GM18517 (cell line): ENCODE data around the gene MAST4.
A peak's percentile ranks its signal among the peaks of the same experiment; 100 is the strongest.
"Not testable (repeated sequence)": the region's sequence is repeated elsewhere in the genome, so short reads cannot be mapped to it uniquely, and the experiment has no call there.

Experiments used
- ATAC-seq: cut with Tn5 transposase; IDR thresholded peaks from one replicate; pipeline ENCODE4 v1.9.1; 2021; ENCODE audit warnings: mild to moderate bottlenecking, moderate library complexity; ENCODE audit not compliant: unreplicated experiment

Gene MAST4

DNA sequence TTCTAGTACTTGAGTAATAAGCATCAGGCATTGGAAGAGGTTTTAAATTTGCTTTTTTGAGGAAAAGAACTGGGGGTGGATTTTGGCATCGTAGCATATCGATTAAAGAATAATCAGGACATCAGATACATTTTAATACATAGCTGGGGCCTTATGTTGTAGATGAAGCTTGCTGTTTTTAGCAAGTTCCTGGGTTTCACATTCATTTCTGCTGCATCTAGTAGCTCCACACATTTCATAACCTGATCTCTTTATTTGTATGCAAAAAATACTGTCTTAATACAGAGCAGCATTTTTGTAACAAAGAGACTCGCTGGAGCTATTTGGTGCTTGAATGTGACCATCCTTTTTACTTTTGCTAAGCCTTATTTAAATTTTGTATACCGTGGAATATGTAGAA is 571.9 kb downstream of the MAST4 start:
- no peak for ATAC-seq

DNA sequence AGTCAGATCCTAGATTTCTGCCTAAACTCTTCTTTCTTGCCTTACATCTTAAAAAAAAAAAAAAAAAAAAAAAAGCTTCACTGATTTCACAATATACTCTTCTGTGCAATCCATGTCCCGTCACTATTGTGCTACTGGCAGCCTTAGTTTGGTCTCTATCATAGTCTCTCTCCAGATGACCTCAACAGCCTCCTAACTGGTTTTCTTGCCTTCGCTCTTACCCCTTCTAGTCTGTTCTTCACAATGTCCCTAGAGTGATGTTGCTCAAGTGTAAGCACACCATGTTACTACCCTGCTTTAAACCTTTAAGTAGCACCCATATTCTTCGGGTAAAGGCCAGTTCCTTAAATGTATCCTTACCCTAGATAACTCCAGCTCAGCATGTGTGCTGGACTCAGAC is 574.6 kb downstream of the MAST4 start:
- ATAC-seq = no peak

DNA sequence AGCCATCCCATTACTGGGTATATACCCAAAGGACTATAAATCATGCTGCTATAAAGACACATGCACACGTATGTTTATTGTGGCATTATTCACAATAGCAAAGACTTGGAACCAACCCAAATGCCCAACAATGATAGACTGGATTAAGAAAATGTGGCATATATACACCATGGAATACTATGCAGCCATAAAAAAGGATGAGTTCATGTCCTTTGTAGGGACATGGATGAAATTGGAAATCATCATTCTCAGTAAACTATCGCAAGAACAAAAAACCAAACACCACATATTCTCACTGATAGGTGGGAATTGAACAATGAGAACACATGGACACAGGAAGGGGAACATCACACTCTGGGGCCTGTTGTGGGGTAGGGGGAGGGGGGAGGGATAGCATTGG is 577.2 kb downstream of the MAST4 start:
- not testable (repeated sequence) for ATAC-seq

DNA sequence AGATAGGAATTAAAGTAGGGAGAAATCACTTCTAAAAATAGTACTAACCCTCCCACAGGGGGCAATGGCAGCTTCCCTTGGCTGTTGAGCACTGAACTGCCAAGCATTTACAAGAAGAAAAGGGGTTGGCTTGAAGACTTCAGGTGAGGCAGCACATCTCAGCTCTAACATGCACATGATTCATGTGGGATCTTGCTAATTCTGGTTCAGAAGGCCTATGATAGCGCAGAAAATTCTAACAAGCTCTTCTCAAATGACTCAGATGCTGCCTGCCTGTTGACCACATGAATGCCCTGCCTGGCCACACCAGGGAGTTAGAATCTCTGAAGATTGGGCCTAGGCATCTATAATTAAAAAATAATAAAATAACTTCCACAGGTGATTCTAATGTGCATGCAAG is 577.8 kb downstream of the MAST4 start:
- ATAC-seq = no peak

DNA sequence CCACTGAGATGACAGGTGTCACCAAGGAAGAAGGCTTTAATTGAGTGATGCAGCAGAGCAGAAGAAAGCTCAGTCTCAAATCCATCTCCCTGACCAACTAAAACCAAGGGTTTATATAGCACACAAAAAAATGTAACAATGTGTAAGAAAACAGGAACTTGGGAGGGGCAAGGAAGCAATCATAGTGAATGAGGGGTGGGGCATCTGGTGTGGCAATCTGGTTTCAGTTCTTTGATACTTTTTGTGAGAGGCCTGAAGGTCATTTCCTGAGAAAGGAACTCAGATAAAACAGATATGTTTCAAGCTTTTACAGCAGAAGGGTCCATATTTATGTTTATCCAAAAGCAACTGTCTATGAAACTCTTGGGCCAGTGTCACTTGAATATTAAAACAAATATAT is 580.7 kb downstream of the MAST4 start:
- no peak for ATAC-seq

DNA sequence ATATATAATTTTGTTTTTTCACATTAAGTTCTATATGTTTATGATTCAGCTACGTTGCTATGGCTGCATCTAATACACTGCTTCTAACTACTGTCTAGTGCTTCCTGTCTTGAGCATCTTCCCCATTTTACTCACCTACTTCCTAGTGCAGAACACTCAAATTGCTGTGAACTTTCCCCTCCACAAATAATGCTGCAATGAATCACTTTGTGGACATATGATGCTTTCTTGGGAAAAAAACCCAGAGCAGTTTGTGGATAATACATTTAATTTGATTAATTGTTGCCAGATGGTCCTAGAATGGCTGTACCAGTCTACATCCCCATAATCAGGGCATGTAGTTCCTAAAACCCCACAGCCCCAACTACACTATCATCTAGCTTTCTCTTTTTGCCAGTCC is 581.9 kb downstream of the MAST4 start:
- ATAC-seq = no peak

DNA sequence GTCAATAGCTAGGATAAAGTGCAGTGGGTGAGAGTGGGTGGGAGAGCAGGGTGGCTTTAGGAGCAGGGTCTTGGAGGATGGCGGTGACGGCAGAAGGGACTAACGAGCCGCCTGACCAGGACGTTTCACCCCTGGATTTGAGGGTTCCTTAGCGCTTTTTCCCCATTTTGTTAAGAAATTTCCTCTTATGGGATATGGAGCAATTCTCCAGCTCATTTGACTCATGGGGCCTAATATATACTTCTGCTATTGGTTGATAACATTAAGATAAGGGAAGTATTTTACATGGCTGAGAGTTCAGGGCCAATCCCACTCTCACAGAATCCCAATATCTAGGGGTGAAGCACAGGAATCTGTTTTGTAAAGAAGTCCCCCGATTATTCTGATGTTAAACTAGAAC is 582.8 kb downstream of the MAST4 start:
- ATAC-seq = no peak

DNA sequence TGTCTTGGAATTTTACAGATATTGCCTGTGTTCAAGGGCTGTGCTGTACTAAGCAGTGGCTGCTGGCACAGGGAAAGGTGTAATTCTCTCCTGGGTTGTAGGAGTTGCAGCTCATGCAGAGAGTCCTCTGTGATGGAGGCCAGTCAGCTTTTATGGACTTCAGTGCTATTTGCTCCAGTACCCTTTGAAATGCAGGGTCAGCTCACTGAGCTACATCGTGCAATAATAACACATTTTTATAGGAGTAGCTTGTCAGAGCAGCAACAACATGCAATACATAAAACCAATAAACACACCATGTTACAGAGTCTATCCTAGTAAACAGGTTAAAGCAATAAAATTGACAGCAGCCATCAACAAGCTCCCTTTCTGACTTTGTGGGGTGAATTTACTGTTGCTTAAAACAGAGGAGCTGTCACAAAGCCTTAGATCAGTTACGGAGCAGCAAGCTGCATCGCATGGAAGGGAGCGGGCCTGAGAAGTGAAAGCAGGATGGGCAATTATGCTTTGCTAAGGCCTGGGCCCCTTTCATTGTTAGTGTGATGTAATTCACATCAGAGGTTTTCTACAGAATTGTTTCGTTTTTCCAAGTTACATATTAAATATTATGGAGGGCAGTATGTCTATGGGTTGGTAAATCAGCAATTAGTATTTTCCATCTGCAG is 583.6 kb downstream of the MAST4 start:
- ATAC-seq = no peak

DNA sequence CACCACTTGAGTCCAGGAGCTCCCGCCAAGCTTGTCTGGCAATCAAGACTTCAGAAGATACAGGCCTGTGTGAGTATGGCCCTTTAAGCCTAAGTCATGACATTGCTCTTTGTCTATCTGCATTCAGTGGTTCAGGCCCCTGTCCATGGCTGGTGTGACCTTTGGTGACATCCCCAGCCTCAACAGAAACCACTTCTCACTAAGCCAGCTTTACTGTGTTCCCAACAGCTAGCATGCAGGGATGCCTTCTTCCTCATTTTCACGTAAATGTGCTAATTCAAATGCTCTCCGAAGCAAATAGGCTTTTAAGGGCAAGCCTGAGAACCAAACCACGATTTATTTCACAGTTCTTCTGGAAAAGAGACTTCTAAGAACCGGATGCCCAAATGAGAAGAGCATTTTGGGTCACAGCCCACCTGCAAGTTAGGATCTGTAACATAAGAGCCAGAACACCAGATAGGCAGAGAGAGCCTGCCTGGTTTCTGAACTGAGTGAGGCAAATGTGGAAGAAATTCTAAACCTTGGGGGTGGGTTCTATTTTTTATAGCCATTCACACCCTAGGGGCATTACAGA is 585.5 kb downstream of the MAST4 start:
- ATAC-seq = no peak

DNA sequence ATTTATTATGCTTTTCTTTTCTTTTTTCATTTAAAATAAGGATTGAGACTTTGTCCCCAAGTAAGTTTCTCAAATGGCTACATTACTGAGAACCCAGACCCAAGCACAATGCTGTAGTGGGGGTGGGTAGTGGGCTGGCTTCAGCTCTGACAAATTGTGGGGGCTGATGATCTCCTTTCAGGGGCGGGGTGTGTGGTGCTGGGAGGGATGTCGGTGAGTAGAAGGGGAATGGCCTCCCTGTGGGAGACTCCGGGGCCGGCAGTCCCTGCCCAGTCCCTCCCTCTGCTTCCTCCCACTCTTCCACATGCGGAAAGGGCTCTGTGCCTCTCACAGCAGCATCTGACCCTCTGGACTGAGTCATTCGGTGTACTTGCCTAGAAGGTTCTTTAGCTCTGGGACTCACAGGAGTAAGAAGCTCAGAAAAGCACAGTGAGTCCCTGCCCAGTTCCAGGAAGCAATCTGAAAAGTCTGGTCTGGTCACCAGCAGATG is 586.2 kb downstream of the MAST4 start:
- ATAC-seq = no peak

DNA sequence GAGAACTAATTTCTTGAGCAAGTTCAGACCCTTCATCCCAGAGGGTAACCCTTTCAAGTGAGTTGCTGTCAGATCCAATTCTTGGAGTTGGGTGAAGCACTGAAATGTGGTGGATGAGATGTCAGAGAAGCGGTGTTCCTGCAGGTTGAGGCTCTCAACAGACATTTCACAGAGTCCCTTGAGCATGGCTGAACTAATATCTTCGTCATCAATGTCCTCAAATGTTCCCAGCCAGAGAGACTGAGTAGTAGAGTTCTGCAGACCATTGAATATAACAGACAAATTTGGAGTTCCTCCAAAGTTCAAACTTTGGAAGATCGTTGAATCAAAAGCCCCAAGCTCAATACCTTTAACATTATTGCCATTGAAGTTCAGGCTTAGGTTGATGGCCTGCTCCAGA is 587.7 kb downstream of the MAST4 start:
- no peak for ATAC-seq

DNA sequence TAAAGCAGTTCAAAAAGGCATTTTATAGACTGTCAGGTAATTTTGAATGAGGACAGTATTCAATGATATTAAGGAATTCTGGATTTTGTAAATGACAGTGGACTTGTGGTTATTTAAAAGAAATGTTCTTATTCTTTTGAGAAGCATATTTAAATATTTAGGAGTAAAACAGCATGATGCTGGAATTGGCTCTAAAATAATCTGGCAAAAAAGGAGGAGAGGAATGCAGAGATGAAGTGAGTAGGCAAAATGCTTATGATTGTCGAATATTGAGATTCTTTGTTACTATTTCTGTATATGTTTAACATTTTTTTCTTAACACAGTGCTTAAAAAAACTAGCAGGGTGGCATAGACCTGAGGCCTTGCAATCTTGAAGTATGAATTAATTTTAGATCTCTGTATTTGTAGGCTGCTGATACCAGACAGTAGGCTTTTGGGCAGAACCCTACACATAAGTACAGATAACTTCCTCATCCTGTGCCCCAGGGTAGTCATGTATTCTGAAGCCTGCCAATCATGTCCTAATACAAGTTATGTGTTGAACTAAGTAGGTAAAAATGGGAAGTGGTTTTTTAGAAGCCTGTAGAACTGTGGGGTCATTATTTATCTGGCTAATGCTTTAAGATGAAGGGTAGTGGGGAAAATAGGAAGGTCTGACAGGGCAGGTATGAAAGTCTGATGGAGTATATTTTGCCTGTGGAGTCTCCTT is 591.0 kb downstream of the MAST4 start:
- peak; percentile 75 for ATAC-seq

DNA sequence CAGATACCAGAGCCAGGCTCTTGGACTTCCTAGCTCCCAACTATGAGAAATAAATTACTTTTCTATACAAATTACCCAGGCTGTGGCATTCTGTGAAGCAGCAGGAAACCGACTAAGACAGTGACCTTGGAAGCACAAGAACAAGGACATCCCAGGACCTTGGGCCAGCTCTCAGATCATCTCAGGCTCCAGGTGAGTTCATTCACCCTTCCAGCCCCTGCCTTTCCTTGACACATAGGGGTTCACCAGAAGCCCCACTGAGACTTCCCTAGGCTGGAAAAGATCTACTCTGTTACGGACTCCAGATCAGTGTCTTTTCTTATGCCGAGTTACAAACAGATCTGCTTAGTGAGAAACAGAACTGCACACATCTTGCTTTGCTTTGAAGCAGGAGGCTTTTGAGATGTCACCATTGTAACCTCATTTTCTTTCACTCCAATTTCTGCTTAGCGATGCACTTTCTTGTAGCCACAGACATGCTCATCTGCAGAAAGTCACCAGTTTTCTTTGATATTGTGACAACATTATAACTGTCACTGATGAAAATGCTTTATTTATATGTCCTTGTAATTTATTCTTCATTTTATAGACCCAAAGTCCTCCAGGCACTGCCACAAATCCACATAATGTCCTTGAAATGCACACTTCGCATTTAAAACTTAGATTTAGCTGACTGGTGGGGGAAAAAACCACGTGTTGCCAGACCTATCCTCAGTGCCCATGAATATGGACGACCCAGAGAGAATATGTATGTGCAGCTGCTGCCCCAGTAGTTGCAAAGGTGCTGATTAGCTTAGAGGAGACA is 592.3 kb downstream of the MAST4 start:
- ATAC-seq = no peak

DNA sequence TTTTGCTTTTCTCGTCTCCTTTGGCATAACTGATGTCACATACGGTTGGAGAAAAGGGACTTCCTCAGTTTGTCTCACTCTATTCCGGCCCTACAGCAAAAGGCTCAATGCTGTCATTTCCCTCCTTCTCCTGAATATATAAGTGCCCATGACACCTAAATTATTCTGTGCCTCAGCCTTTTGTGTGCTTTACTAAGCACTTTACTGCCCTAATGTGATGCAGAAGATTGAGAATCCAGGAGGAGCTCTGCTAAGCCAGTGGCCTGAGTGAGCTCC is 592.8 kb downstream of the MAST4 start:
- ATAC-seq = no peak

DNA sequence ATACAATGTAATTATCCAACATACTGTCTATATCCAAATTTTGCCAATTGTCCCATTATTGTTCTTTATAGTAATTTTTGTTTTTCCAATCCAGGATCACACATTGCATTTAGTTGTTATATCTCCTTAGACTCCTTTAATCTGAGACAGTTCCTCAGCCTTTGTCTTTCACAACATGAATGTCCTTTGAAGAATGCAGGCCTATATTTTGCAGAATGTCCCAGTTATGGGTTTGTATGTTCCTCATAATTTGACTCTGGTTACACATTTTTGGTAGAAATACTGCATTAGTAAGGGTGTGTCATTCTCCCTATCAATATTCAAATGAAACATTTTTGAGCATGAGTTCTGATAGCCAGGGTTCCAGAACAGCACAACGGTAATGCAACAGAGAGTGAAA is 593.7 kb downstream of the MAST4 start:
- ATAC-seq = no peak

DNA sequence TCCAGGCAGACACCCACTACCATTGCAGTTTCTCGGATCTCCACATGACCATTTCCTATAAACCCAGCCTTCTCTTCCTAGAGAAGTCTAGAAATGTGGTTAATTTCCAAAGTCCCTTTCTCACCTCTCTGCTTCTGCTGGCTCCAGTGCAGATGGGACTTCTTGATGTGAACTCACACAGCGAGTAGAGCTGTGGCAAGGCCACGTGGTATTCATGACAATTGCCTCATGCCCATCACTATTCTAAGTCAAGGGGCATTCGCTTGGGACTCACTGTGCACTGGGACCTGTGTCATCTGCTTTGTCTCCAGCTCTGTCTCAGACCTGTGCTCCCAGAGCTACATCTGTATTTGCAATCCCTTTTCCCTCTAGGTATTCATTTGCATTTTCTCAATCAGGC is 594.2 kb downstream of the MAST4 start:
- no peak for ATAC-seq

DNA sequence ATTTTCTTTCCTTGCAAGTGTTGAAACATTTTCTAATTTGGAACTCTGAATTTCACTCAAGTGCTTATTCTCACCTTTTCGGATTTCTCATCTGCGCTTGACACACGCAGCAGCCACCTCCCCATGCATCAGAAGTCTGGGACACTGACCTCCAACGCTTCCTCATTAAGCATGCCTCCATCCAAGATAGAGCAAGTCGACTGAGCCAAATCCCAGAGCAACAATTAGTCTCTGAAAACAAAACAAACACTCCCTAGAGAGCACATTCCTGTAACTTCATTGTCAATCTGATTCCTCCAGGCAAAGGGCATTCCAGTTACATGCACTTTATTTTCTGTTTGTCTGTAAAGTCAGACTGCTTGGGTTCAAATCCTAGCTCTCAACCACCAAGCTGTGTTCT is 594.7 kb downstream of the MAST4 start:
- ATAC-seq = no peak

DNA sequence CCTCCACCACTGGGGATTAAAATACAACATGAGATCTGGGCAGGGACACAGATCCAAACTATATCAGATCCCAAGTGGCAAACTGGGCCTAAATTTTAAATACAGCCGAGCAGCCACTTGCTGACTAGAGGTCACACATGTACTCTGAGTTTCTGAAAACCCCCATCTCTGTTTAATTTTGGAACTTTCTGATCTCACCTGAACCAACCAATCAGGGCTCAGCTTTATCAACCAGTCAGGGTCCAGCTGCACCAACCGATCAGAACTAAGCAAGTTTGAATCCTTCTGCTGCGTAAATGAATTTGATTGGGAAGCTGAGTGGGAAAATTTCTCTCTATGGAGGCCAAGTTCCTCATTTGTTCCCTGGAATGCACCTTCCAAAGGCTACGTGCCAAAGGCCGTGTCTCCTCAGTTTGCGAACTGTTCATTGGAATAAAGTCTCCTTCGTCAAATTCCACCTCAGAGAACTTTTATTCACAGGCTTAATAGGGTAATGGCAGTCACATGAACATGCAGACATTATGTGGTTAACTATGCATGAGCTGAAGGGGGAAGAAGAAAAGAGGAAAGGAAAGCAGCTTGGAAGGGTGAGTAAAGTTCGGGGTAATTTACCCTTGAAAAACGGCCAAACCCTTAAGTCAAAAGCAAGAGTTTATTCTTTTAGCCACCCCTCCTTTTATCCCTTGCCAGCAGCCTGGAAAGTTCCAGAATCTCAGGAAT is 596.7 kb downstream of the MAST4 start:
- no peak for ATAC-seq

DNA sequence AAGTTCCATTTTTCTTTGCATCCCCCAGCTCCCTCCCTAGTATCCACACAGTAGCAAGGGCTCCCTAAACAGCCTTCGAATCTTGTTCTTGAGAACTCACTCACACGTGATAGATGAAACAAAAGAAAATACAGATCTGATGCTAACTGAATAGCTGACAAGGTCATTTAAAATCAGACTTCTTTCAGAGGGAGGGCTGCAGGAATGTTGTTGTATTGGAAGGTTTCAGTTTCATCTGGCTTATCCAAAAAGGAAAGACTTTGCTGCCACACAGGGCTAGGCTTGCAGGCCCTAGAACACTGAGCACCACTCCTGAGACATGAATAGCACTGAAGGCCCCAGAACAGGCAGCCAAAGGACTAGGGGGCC is 597.2 kb downstream of the MAST4 start:
- ATAC-seq = no peak

DNA sequence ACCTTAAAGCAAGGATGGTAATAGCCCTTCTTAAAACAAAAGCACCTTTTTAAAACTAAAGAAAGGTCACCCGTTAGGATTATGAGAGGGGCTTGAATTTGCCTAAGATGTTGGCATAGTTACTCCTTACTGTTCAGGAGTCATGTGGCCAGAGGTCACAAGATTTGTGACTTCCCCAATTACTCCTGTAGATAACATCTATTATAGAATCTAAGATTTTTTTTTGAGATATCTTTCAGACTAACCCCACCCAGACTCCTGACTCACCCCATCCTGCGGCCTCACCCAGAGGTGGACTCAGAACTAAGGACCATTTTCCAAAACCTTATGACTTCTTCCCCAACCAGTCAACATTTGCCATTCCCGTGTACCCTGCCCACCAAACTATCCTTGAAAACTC is 598.0 kb downstream of the MAST4 start:
- ATAC-seq = no peak
